Stimulated activated CD4-positive, alpha-beta T cell treated with anti-CD3 and anti-CD28 coated beads, Interleukin-4, amount 100 ng/mL, for 48 hours (primary cell): ENCODE results near the gene PLBD1.

Experiments used
- DNase-seq, 2 donors: peaks; one replicate each; pipeline ENCODE4 v3.0.0-alpha.2; 2020; ENCODE audit warnings: low read depth in 2 of 2

PLBD1 gene

DNA sequence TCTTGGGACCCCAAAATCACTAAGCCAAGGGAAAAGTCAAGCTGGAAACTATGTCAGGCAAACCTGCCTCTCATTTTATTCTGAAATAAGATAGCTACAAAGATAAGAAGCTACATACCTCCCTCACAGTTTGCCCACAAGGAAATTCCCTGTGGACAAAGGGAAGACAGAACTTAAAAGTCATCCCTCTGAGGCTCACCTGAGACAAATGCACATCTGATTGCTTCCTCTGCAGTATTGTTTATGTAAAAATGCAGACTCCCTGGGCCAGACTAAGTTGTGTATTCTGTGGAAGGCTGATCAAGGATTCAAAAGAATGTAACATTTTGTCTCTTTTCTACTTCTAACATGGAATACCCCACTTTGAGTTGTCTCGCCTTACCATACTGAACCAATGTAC is 2.5 kb upstream of the PLBD1 start:
- no peak for DNase-seq

- DNase-seq: no peak
Measured at GRCh38 chr12:14564336-14564959, 3.2 kb downstream of the PLBD1 start.

GRCh38 chr12:14563046-14563445 is 4.6 kb downstream of the PLBD1 start:
- DNase-seq: no peak

DNA sequence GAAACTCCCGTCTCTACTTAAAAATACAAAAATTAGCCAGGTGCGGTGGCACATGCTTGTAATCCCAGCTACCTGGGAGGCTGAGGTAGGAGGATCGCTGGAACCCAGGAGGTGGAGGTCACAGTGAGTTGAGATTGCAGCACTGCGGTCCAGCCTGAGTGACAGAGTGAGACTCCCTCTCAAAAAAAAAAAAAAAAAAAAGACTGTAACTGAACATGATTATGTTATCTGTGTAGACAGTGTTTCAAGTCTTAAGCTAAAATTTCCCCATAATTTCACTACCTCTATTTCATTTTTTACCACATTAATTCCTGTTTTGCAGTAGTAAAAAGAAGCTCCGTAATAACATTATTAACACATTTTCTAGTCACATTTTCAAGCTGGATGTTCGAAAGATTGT is 5.4 kb downstream of the PLBD1 start:
- DNase-seq: no peak

GRCh38 chr12:14561677-14562238 is 5.9 kb downstream of the PLBD1 start:
- no peak for DNase-seq

GRCh38 chr12:14560904-14561574 is 6.6 kb downstream of the PLBD1 start:
- no peak for DNase-seq

- no peak for DNase-seq
Measured at GRCh38 chr12:14558473-14558959, 9.2 kb downstream of the PLBD1 start.

DNA sequence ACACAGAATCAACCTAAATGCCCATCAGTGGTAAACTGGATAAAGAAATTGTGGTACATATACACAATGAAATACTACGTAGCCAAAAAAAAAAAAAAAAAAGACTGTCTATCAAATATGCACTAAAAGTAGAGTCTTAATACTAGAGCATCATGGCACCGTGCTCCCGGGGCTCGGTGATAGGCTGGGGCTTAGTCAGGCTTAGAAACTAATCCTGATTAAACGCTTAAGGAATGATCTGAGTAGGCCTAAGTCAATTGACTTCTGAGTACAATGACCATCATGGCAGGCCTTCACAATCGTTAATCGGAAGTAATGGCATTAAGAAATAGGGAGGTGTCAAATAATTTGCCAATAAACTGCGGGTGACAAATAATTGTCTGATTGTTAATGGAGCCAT is 9.7 kb downstream of the PLBD1 start:
- no peak for DNase-seq

DNA sequence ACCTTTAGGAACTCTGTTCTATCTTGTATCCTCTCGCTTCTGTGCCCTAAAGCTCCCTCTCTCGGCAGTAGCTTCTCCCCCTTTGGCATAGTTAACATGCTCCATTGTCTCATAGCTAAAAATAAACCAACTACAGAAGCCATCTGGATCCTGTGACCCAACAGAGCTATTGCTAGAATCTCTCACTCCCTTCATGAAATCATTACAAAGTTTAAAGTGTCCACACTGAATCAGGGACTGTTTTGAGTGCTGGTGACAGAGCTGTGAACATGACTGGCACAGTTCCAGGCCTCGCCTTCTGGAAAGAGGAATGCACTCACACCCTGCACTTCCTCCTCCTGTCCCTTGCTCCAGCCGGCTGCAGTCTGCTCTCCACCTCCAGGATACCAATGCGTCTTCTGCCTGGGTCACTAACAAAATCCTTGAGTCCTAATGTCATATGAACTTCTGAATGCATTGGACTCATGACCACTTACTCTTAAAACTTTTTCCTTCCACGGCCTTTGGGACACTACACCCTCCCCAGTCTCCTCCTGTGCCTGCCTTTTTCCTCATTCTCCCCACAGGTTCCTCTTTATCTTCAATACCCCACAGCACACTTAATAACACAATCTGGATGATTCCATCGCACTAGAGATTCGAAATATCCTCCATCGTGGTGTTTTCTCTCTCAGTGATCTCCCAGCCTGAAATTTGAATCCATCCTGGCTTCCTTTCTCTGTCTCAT is 13.2 kb downstream of the PLBD1 start:
- DNase-seq: no peak

DNA sequence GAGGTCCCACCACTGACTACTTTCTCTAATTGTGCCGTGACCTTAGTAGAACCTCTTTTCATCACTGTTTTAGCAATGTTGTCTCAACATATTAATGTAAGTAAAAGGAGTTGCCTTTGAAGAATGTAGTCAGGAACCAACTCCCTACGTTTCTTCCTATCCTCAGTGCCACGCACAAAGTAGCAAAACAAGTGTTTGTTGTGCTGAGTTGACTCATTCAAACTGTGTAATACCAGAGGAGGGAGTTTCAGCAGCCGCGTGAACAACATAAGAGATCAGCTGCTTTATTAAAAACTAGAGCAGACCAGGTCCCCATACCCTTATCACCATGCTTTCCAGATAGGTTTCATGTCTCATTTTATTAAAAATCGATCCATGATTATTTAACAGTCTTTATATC is 19.1 kb downstream of the PLBD1 start:
- no peak for DNase-seq

DNA sequence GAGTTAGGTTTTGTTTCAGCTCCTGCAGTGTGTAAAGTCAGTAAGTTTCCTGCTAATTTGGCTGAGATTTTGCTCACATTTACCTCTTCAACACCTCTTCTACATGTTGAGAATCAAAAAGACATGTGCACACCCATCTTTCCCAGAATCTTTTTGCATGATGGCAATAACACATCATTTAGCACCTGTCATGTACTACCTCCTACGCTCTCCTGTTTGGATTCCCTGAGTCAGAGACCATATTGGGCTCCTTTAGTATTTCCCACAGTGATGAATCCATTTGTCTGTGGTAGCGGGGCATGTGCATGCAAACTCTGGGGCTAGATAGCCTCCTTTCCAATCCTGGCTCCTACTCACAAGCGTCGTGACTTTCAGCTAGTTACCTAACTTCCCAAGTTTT is 20.1 kb downstream of the PLBD1 start:
- DNase-seq: no peak

DNA sequence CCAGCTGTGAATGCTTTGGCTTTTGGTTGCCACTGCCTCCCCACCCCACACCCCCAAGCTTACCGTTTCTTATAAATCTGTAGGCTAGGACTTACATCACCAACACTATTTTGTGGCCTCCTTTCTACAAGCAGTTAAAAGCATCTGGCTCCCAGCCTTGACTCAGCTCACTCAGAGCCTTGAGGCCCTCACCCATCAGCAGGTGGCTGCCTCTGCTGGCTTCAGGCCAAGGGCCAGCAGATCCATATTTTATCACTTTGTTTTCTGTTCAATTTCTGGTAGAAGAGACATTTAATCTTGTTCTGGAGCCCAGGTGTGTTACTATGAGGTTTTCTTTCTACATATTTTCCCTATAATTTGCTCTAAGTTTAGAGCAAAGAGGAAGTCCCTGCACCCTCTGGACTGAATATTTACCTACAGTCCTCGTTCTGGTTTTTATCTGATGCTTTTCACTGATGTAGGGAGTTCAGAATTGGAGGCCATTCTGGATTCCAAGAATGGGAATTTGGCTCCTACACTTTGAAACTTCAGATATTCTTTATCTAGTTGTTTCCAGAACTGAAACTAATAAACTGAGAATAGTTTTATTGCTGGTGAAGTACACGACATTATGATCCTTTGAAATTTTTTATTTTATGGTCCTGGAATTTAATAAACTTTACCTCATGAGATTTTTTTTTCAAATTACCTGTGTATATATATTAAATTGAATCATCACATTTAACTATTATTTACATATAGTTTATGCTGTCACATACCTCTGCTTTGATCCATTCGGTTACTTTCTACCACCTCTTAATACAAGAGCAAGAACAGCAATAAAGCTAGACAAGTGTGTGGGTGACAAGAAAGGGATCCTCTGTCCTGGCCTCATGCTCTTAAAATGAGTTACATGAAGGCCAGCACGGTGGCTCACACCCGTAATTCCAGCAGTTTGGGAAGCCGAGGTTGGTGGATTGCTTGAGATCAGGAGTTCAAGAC is 22.2 kb downstream of the PLBD1 start:
- no peak for DNase-seq

DNA sequence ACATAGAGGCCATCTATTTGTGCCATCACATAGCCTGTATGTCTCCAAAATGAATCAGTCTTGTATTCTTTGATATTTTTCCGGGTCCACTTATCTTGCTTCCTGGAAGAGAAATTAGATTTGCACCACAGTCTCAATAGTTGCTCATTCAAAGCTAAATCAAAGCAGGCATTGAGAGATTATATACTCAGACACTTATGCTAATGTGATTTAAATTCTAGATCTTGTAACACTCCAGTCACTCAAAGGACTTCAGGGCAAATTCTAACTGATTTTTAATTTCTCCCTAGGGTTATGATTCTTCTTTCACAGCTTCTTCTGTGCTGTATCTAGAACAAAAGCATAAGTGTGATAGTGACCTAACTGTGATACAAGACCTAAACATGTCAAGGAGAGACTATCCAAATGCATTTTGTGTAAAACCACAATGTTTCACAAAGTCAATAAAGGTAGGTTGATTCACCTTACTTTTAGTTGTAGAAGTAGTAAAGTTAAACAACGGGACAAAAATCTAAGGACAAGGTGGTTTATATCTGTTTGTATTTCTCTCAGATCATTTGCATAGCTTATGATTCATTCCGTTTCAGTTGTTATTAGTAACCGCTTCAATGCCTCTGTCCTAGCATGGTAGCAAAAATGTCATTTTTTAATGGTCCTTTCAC is 26.8 kb downstream of the PLBD1 start:
- no peak for DNase-seq

DNA sequence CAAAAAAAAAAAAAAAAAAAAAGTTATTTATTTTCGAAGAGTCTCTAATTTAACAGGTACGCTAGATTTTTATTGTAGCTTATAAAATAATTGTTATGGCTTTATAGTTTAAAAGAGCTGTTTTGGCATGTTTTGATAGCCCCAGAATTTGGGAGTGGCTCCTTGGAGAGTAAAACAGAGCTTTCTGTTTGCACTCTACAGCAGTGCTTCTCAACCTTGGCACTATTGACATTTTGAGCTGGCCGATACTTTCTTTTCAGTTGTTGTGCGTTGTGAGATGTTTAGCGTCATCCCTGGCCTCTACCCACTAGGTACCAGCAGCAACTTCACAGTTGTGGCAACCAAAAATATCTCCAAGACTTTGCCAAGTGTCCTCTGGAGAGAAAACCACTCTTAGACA is 30.6 kb downstream of the PLBD1 start:
- DNase-seq: no peak

DNA sequence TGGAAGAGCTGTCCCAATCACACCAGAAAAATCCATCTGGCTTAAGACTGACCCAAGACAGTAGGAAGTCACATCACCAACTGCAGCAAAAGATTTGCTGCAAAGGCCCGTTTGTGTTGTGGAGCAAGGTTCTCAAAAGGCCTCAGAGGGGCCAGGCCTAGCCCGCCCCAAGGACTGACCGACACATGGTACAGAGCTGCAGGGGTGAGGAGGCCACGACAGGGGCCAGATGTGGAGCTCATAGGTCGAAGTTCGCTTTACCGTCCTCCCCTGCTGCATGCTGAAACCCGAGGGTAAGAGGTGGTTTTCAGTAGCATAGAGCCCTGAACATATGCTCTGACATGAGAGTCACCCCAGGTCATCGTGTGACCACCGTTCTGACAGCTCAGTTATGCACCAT is 35.5 kb downstream of the PLBD1 start:
- no peak for DNase-seq

- no peak for DNase-seq
Measured at GRCh38 chr12:14525964-14526363, 41.7 kb downstream of the PLBD1 start.

- no peak for DNase-seq
Measured at GRCh38 chr12:14521822-14522221, 45.9 kb downstream of the PLBD1 start.

- DNase-seq: no peak
Measured at GRCh38 chr12:14514946-14515345, 52.7 kb downstream of the PLBD1 start.

- DNase-seq: no peak
Measured at GRCh38 chr12:14514154-14514842, 53.4 kb downstream of the PLBD1 start.

GRCh38 chr12:14510574-14510973 is 57.1 kb downstream of the PLBD1 start:
- no peak for DNase-seq
